Measurements from ENCODE around the gene STK32B. TPM values are rescaled to one million over a fixed set of nuclear protein-coding genes. Genes with fewer than 3 reads are reported as not detected.

The STK32B gene
- polyA plus RNA-seq, 1 of the 3 experiments (the other 2 are of a cell fraction): 0.20 TPM

- no peak overlapping the region for H3K4me2 ChIP-seq
- no peaks in the 10 kb centered on the region for H3K9me3 ChIP-seq
- H3K4me3 ChIP-seq (ENCODE audit: low read depth in 2 of 2, low read length in 1 of 2): no peak overlapping the region
- H3K79me2 ChIP-seq (ENCODE audit: insufficient read depth): no peaks in the 10 kb centered on the region
- H3K36me3 ChIP-seq (replicated peaks in 1 of 2; ENCODE audit: control insufficient read depth in 1 of 2, insufficient read depth in 2 of 2, low read length in 1 of 2): no peaks in the 10 kb centered on the region
- H3K9me2 ChIP-seq: no peaks in the 10 kb centered on the region
- H3K9ac ChIP-seq: no peak overlapping the region
- ChIA-PET POLR2A (no interaction called here), CTCF (interaction anchor here (1.2 to 2.9 kb wide), 2 partner anchors 11 to 71 kb away, joined by 3 to 14 read pairs; no protein-coding TSS in a partner anchor)
- H4K20me1 ChIP-seq (ENCODE audit: insufficient read depth): no peaks in the 10 kb centered on the region
- no peak overlapping the region for H3K27ac ChIP-seq (ENCODE audit: low read depth in 2 of 2, low read length in 1 of 2)
- no peaks in the 10 kb centered on the region for H3F3A ChIP-seq (replicated peaks; ENCODE audit: insufficient read depth)
- H2AFZ ChIP-seq (ENCODE audit: low read depth): no peak overlapping the region
- peaks cover 0 to 4% of the 10 kb centered on the region in 2 experiments; a peak in 1 of 4 replicates for H3K4me1 ChIP-seq (ENCODE audit: control insufficient read depth in 1 of 2, insufficient read depth in 2 of 2, low read depth in 1 of 2, low read length in 1 of 2)
- no peaks in the 10 kb centered on the region for H3K27me3 ChIP-seq (ENCODE audit: insufficient read depth)
- no peak for DNase-seq
- no peak for TF ChIP-seq RFX5 (IDR thresholded peaks at IDR 0.05; ENCODE audit: low read length)
- TF ChIP-seq MEF2A (IDR thresholded peaks at IDR 0.05; ENCODE audit: borderline replicate concordance, low read depth): no peak
- no peak for TF ChIP-seq CHD2 (IDR thresholded peaks at IDR 0.05; ENCODE audit: low read length, partially characterized antibody)
- 31% methylated on average over 10 of the region's 13 CpGs for WGBS (ENCODE audit: low lambda C conversion rate)
Measured at GRCh38 chr4:5470318-5471198, 419.3 kb downstream of the STK32B start.

GRCh38 chr4:5471206-5471605, 419.9 kb downstream of the STK32B start:
- ChIA-PET POLR2A (no interaction called here), CTCF (interaction anchor here (0.8 kb wide), 1 partner anchor 11 kb away, joined by 5 read pairs; no protein-coding TSS in a partner anchor)
- H3K4me1 ChIP-seq (ENCODE audit: control insufficient read depth in 1 of 2, insufficient read depth in 2 of 2, low read depth in 1 of 2, low read length in 1 of 2): peaks cover 0 to 4% of the 10 kb centered on the region in 2 experiments; a peak in 1 of 4 replicates
- H3K27ac ChIP-seq (ENCODE audit: low read depth in 2 of 2, low read length in 1 of 2): no peak overlapping the region
- TF ChIP-seq FOXJ3 (CRISPR knock-in tag; IDR thresholded peaks at IDR 0.05): no peak
- no peak for TF ChIP-seq MEF2A (IDR thresholded peaks at IDR 0.05; ENCODE audit: borderline replicate concordance, low read depth)
- TF ChIP-seq FOSL2 (IDR thresholded peaks at IDR 0.05; ENCODE audit: borderline replicate concordance, low read depth): no peak
- no peak for TF ChIP-seq SIN3A (IDR thresholded peaks at IDR 0.05; ENCODE audit: borderline replicate concordance, low read depth, low read length)
- TF ChIP-seq, protein P1, sequence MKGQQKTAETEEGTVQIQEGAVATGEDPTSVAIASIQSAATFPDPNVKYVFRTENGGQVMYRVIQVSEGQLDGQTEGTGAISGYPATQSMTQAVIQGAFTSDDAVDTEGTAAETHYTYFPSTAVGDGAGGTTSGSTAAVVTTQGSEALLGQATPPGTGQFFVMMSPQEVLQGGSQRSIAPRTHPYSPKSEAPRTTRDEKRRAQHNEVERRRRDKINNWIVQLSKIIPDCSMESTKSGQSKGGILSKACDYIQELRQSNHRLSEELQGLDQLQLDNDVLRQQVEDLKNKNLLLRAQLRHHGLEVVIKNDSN (IDR thresholded peaks at IDR 0.05; ENCODE audit: borderline replicate concordance, low read depth): no peak
- no peak for TF ChIP-seq ELF1 (IDR thresholded peaks at IDR 0.05)
- TF ChIP-seq, protein P2, sequence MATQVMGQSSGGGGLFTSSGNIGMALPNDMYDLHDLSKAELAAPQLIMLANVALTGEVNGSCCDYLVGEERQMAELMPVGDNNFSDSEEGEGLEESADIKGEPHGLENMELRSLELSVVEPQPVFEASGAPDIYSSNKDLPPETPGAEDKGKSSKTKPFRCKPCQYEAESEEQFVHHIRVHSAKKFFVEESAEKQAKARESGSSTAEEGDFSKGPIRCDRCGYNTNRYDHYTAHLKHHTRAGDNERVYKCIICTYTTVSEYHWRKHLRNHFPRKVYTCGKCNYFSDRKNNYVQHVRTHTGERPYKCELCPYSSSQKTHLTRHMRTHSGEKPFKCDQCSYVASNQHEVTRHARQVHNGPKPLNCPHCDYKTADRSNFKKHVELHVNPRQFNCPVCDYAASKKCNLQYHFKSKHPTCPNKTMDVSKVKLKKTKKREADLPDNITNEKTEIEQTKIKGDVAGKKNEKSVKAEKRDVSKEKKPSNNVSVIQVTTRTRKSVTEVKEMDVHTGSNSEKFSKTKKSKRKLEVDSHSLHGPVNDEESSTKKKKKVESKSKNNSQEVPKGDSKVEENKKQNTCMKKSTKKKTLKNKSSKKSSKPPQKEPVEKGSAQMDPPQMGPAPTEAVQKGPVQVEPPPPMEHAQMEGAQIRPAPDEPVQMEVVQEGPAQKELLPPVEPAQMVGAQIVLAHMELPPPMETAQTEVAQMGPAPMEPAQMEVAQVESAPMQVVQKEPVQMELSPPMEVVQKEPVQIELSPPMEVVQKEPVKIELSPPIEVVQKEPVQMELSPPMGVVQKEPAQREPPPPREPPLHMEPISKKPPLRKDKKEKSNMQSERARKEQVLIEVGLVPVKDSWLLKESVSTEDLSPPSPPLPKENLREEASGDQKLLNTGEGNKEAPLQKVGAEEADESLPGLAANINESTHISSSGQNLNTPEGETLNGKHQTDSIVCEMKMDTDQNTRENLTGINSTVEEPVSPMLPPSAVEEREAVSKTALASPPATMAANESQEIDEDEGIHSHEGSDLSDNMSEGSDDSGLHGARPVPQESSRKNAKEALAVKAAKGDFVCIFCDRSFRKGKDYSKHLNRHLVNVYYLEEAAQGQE (IDR thresholded peaks at IDR 0.05; ENCODE audit: low read depth, low read length): no peak
- no peak for TF ChIP-seq RFX5 (IDR thresholded peaks at IDR 0.05; ENCODE audit: low read length)
- TF ChIP-seq RAD21 (IDR thresholded peaks at IDR 0.05; ENCODE audit: low read length): no peak
- TF ChIP-seq EP300 (IDR thresholded peaks at IDR 0.05; ENCODE audit: borderline replicate concordance in 1 of 2, low read depth in 1 of 2, low read length in 1 of 2): no peak
- TF ChIP-seq, protein P3, sequence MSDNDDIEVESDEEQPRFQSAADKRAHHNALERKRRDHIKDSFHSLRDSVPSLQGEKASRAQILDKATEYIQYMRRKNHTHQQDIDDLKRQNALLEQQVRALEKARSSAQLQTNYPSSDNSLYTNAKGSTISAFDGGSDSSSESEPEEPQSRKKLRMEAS (IDR thresholded peaks at IDR 0.05; ENCODE audit: low read depth): no peak
- no peak for TF ChIP-seq RXRA (IDR thresholded peaks at IDR 0.05; ENCODE audit: borderline replicate concordance, low read depth)
- no peak for TF ChIP-seq GATA2 (CRISPR knock-in tag; IDR thresholded peaks at IDR 0.05)
- no peak for TF ChIP-seq USF2 (IDR thresholded peaks at IDR 0.05; ENCODE audit: borderline replicate concordance, low read depth, low read length)
- no peak for TF ChIP-seq POLR2AphosphoS5 (IDR thresholded peaks at IDR 0.05; ENCODE audit: low read depth, low read length)
- TF ChIP-seq, protein P4, sequence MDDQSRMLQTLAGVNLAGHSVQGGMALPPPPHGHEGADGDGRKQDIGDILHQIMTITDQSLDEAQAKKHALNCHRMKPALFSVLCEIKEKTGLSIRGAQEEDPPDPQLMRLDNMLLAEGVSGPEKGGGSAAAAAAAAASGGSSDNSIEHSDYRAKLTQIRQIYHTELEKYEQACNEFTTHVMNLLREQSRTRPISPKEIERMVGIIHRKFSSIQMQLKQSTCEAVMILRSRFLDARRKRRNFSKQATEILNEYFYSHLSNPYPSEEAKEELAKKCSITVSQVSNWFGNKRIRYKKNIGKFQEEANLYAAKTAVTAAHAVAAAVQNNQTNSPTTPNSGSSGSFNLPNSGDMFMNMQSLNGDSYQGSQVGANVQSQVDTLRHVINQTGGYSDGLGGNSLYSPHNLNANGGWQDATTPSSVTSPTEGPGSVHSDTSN (IDR thresholded peaks at IDR 0.05): no peak
- H3K4me3 ChIP-seq (ENCODE audit: low read depth in 2 of 2, low read length in 1 of 2): no peak overlapping the region
- no peaks in the 10 kb centered on the region for H3K36me3 ChIP-seq (replicated peaks in 1 of 2; ENCODE audit: control insufficient read depth in 1 of 2, insufficient read depth in 2 of 2, low read length in 1 of 2)
- no peak overlapping the region for H2AFZ ChIP-seq (ENCODE audit: low read depth)
- no peaks in the 10 kb centered on the region for H4K20me1 ChIP-seq (ENCODE audit: insufficient read depth)
- H3K4me2 ChIP-seq: no peak overlapping the region
- no peaks in the 10 kb centered on the region for H3F3A ChIP-seq (replicated peaks; ENCODE audit: insufficient read depth)
- no peaks in the 10 kb centered on the region for H3K9me2 ChIP-seq
- no peaks in the 10 kb centered on the region for H3K9me3 ChIP-seq
- H3K79me2 ChIP-seq (ENCODE audit: insufficient read depth): no peaks in the 10 kb centered on the region
- H3K27me3 ChIP-seq (ENCODE audit: insufficient read depth): no peaks in the 10 kb centered on the region
- WGBS (ENCODE audit: low lambda C conversion rate): 23% methylated on average over 4 of the region's 7 CpGs
- DNase-seq: no peak
- H3K9ac ChIP-seq: no peak overlapping the region

Data from SK-N-SH (cell line).